H9 (cell line): ENCODE results near the gene TADA1. TPM values are rescaled to one million over a fixed set of nuclear protein-coding genes. Genes with fewer than 3 reads are reported as not detected.

Experiments
- DNase-seq: peaks from one replicate; pipeline ENCODE4 v3.0.0-alpha.2; 2017
- H2AFZ ChIP-seq: one replicate; pipeline ENCODE4 v1.6.1; 2013; ENCODE audit warnings: mild to moderate bottlenecking, low read length, control low read depth, moderate library complexity
- H2AK5ac ChIP-seq: 2 replicates; pipeline ENCODE4 v1.6.1; 2013; ENCODE audit warnings: low read length, control low read depth, mixed read lengths; ENCODE audit not compliant: insufficient read length
- H2BK120ac ChIP-seq: one replicate; pipeline ENCODE4 v1.6.1; 2013; ENCODE audit warnings: low read depth, mild to moderate bottlenecking, low read length, control low read depth, inconsistent platforms; ENCODE audit not compliant: poor library complexity, severe bottlenecking
- H2BK12ac ChIP-seq: 2 replicates; pipeline ENCODE4 v1.6.1; 2013; ENCODE audit warnings: low read length, control low read depth, mixed read lengths, low read depth; ENCODE audit not compliant: insufficient read length
- H2BK15ac ChIP-seq: 2 replicates; pipeline ENCODE4 v1.6.1; 2013; ENCODE audit warnings: low read depth, low read length, control low read depth
- H2BK20ac ChIP-seq: one replicate; pipeline ENCODE4 v1.6.1; 2013; ENCODE audit warnings: low read depth, mild to moderate bottlenecking, low read length, control low read depth, inconsistent platforms; ENCODE audit not compliant: poor library complexity, severe bottlenecking
- H2BK5ac ChIP-seq: 2 replicates; pipeline ENCODE4 v1.6.1; 2013; ENCODE audit warnings: low read length, control low read depth, mixed read lengths; ENCODE audit not compliant: insufficient read length
- H3K14ac ChIP-seq: 2 replicates; pipeline ENCODE4 v1.6.1; 2013; ENCODE audit warnings: low read length, control low read depth; ENCODE audit not compliant: insufficient read depth
- H3K18ac ChIP-seq: 2 replicates; pipeline ENCODE4 v1.6.1; 2013; ENCODE audit warnings: low read depth, mild to moderate bottlenecking, mixed read lengths, low read length, control low read depth; ENCODE audit not compliant: insufficient read length
- H3K23ac ChIP-seq: 2 replicates; pipeline ENCODE4 v1.6.1; 2013; ENCODE audit warnings: low read length, control low read depth, mixed read lengths, low read depth; ENCODE audit not compliant: insufficient read length
- H3K23me2 ChIP-seq: 2 replicates; pipeline ENCODE4 v1.6.1; 2013; ENCODE audit warnings: low read depth, mild to moderate bottlenecking, mixed read lengths, low read length, control low read depth; ENCODE audit not compliant: insufficient read length, poor library complexity, severe bottlenecking
- H3K27ac ChIP-seq: 2 replicates; pipeline ENCODE4 v1.5.1; 2013; ENCODE audit warnings: low read length, control low read depth, mixed read lengths, low read depth; ENCODE audit not compliant: insufficient read length
- H3K27me3 ChIP-seq: 2 replicates; pipeline ENCODE4 v1.6.1; 2013; ENCODE audit warnings: low read length, control low read depth, inconsistent platforms; ENCODE audit not compliant: insufficient read depth
- H3K4ac ChIP-seq: 2 replicates; pipeline ENCODE4 v1.6.1; 2013; ENCODE audit warnings: low read depth, mild to moderate bottlenecking, control low read depth, inconsistent platforms, low read length, moderate library complexity
- H3K4me1 ChIP-seq: 2 replicates; pipeline ENCODE4 v1.6.1; 2013; ENCODE audit warnings: low read length, control low read depth, inconsistent platforms; ENCODE audit not compliant: insufficient read depth
- H3K4me2 ChIP-seq: 2 replicates; pipeline ENCODE4 v1.6.1; 2013; ENCODE audit warnings: low read length, control low read depth, mixed read lengths; ENCODE audit not compliant: insufficient read length, insufficient read depth
- H3K56ac ChIP-seq: 2 replicates; pipeline ENCODE4 v1.6.1; 2013; ENCODE audit warnings: low read depth, mild to moderate bottlenecking, mixed read lengths, low read length, control low read depth; ENCODE audit not compliant: insufficient read length
- H3K79me1 ChIP-seq: 2 replicates; pipeline ENCODE4 v1.6.1; 2013; ENCODE audit warnings: low read depth, mild to moderate bottlenecking, moderate library complexity, low read length, control low read depth, inconsistent platforms; ENCODE audit not compliant: insufficient read depth, poor library complexity, severe bottlenecking
- H3K79me2 ChIP-seq: 2 replicates; pipeline ENCODE4 v1.6.1; 2013; ENCODE audit warnings: low read length, control low read depth, inconsistent platforms; ENCODE audit not compliant: insufficient read depth
- H3K9ac ChIP-seq: 2 replicates; pipeline ENCODE4 v1.6.1; 2013; ENCODE audit warnings: low read length, control low read depth, mixed read lengths; ENCODE audit not compliant: insufficient read length; ENCODE audit errors: extremely low read depth
- H3K9me3 ChIP-seq: one replicate; pipeline ENCODE4 v1.6.1; 2013; ENCODE audit warnings: low read depth, low read length, inconsistent platforms; ENCODE audit not compliant: control insufficient read depth
- H3T11ph ChIP-seq: one replicate; pipeline ENCODE4 v1.6.1; 2013; ENCODE audit warnings: mild to moderate bottlenecking, low read length, control low read depth, inconsistent platforms
- H4K20me1 ChIP-seq: one replicate; pipeline ENCODE4 v1.6.1; 2013; ENCODE audit not compliant: control insufficient read depth, insufficient read length, insufficient read depth
- H4K5ac ChIP-seq: 2 replicates; pipeline ENCODE4 v1.6.1; 2013; ENCODE audit warnings: low read depth, mild to moderate bottlenecking, mixed read lengths, low read length, control low read depth; ENCODE audit not compliant: insufficient read length
- H4K8ac ChIP-seq: replicated peaks from 2 replicates; pipeline ENCODE4 v1.6.1; 2013; ENCODE audit warnings: low read length, control low read depth, mixed read lengths, low read depth; ENCODE audit not compliant: insufficient read length
- H4K91ac ChIP-seq: 2 replicates; pipeline ENCODE4 v1.6.1; 2013; ENCODE audit warnings: low read depth, mild to moderate bottlenecking, moderate library complexity, mixed read lengths, low read length, control low read depth; ENCODE audit not compliant: insufficient read length
- H3K27ac Mint-ChIP-seq, 3 experiments: 2 replicates in 2 of 3; 3 replicates in 1 of 3; pipeline ENCODE4 v1.8.0; 2020 to 2021; ENCODE audit warnings: mixed read lengths in 3 of 3, mild to moderate bottlenecking in 1 of 3, moderate library complexity in 1 of 3
- H3K27me3 Mint-ChIP-seq: 2 replicates; pipeline ENCODE4 v1.8.0; 2021; ENCODE audit warnings: low read depth, mild to moderate bottlenecking, moderate library complexity, mixed read lengths
- H3K36me3 Mint-ChIP-seq, 3 experiments: 2 replicates in 2 of 3; 3 replicates in 1 of 3; pipeline ENCODE4 v1.8.0; 2020 to 2021; ENCODE audit warnings: low read depth in 3 of 3, mixed read lengths in 3 of 3; ENCODE audit not compliant: insufficient read depth in 1 of 3
- H3K4me1 Mint-ChIP-seq, 2 experiments: 2 replicates each; pipeline ENCODE4 v1.8.0; 2020; ENCODE audit warnings: mixed read lengths in 2 of 2
- H3K4me3 Mint-ChIP-seq, 2 experiments: 2 replicates in 1 of 2; 3 replicates in 1 of 2; pipeline ENCODE4 v1.8.0; 2020 to 2021; ENCODE audit warnings: mild to moderate bottlenecking in 2 of 2, mixed read lengths in 2 of 2, moderate library complexity in 1 of 2
- H3K9me3 Mint-ChIP-seq, 2 experiments: 2 replicates in 1 of 2; 3 replicates in 1 of 2; pipeline ENCODE4 v1.8.0; 2020; ENCODE audit warnings: mild to moderate bottlenecking in 2 of 2, mixed read lengths in 2 of 2, moderate library complexity in 1 of 2
- WGBS: extraction: QIAGEN DNeasy Blood & Tissue Kit; methylation state at CpG from one replicate; pipeline ENCODE4 v1.1.7; 2013; ENCODE audit warnings: missing lambda C conversion rate, low lambda C conversion rate, mixed read lengths; ENCODE audit not compliant: insufficient read length; ENCODE audit errors: extremely low coverage; 5-methylcytosine and 5-hydroxymethylcytosine counted together
- total RNA-seq: library from RNA; stranded (reverse); gene quantifications from 2 replicates; pipeline ENCODE4 v1.2.1, GENCODE V29; 2021
- TF ChIP-seq, protein P1 (sequence below): fragments of 200-600 bp; sonication (generic); conservative IDR thresholded peaks from 3 replicates; pipeline ENCODE4 v1.8.0; 2021; ENCODE audit warnings: antibody characterized with exemption, mild to moderate bottlenecking

Gene TADA1
- total RNA-seq, 1 experiment from 2014 or later: 20.7 TPM

DNA sequence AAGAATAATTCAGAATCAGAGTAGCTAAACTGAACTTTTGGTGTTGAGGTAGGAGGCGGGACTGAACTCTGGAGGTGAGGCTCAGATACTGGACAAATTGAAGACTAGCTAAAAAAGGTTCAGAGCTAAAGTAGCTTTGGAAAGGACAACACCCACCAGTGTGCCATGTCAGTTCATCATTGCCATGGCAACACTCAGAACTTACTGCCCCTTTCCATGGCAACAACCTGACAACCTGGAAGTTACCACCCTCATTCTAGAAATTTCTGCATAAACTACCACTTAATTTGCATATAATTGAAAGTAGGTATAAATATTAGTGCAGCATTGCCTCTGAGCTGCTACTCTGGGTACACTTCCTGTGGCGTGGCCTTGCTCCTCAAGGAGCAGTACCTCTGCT lies 67.1 kb downstream of the TADA1 start:
- Histone ChIP-seq H2BK15ac (no peak overlapping the region), H3K27me3 (no peaks in the 10 kb centered on the region), H2AFZ (no peak overlapping the region), H3K9ac (no peak overlapping the region), H2BK5ac (no peak overlapping the region), H4K5ac (no peak overlapping the region), H3K79me1 (no peaks in the 10 kb centered on the region), H3K18ac (no peak overlapping the region), H3K23me2 (no peaks in the 10 kb centered on the region), H3K4me2 (no peak overlapping the region), H3K4ac (no peak overlapping the region), H4K8ac (no peak overlapping the region), H3K14ac (no peak overlapping the region), H4K91ac (no peak overlapping the region), H3T11ph (no peak overlapping the region), H4K20me1 (no peaks in the 10 kb centered on the region), H3K4me1 (no peaks in the 10 kb centered on the region), H3K23ac (no peak overlapping the region), H2BK12ac (no peak overlapping the region), H3K9me3 (no peaks in the 10 kb centered on the region), H2AK5ac (no peak overlapping the region), H2BK20ac (no peak overlapping the region), H3K79me2 (no peaks in the 10 kb centered on the region), H2BK120ac (no peak overlapping the region), H3K56ac (no peak overlapping the region), H3K27ac (no peak overlapping the region)
- Mint-ChIP-seq H3K36me3 (no peaks in the 10 kb centered on the region), H3K4me1 (peaks cover 0 to 3% of the 10 kb centered on the region in 2 experiments; a peak in 1 of 4 replicates), H3K27me3 (no peaks in the 10 kb centered on the region), H3K9me3 (no peaks in the 10 kb centered on the region; a peak in 1 of 5 replicates), H3K27ac (no peak overlapping the region; a peak in 1 of 7 replicates), H3K4me3 (no peak overlapping the region)
- TF ChIP-seq, protein P1, sequence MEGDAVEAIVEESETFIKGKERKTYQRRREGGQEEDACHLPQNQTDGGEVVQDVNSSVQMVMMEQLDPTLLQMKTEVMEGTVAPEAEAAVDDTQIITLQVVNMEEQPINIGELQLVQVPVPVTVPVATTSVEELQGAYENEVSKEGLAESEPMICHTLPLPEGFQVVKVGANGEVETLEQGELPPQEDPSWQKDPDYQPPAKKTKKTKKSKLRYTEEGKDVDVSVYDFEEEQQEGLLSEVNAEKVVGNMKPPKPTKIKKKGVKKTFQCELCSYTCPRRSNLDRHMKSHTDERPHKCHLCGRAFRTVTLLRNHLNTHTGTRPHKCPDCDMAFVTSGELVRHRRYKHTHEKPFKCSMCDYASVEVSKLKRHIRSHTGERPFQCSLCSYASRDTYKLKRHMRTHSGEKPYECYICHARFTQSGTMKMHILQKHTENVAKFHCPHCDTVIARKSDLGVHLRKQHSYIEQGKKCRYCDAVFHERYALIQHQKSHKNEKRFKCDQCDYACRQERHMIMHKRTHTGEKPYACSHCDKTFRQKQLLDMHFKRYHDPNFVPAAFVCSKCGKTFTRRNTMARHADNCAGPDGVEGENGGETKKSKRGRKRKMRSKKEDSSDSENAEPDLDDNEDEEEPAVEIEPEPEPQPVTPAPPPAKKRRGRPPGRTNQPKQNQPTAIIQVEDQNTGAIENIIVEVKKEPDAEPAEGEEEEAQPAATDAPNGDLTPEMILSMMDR: no peak
- no CpG with 5 or more reads among the region's 2 CpGs for WGBS
- no peak for DNase-seq

Other genes starting within 250 kb of the TADA1 start
- 47.7 and 48.3 TPM in 2 replicates for gene POGK, start 36.8 kb downstream of the TADA1 start, total RNA-seq
- gene ILDR2, start 99.3 kb upstream of the TADA1 start, total RNA-seq: 1.1 and 1.7 TPM in 2 replicates
- gene MAEL, start 113.0 kb upstream of the TADA1 start, total RNA-seq: not detected in 2 replicates
- gene GPA33, start 214.1 kb upstream of the TADA1 start, total RNA-seq: 0.11 TPM in 1 of 2 replicates, not detected in the other
- 0.09 and 0.13 TPM in 2 replicates for gene STYXL2, start 217.8 kb upstream of the TADA1 start, total RNA-seq